ENCODE results near the gene MT3. TPM values are rescaled to one million over a fixed set of nuclear protein-coding genes. Genes with fewer than 3 reads are reported as not detected.

Gene MT3
- total RNA-seq, 4 donors from 2014 or later: not detected

DNA sequence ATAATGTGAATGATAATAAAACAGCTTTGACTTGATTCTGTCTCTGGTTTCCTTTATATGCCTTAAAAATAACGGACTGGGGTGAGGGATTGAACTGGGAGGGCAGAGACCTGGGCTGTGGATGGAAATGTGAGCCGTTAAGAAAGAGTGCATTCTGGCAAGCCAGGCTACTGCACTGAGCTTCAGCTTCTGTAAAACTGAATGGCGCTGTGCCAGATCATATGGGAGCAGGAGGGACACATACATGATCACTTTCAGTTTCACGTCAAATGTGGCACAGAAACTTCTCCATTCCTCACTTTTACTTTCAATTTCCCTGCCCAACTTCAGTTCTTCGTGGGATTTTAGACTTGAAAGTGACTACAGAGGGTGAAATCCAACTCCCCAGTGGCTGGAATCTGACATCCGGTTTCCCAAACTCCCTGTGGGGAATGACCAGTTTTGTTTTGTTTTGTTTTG is 20.2 kb downstream of the MT3 start:
- H3K27me3 ChIP-seq: no peaks in the 10 kb centered on the region
- H3K9me3 ChIP-seq: no peaks in the 10 kb centered on the region
- DNase-seq: peak; percentile 30
- no peaks in the 10 kb centered on the region for H3K36me3 ChIP-seq
- intact Hi-C loops (cut with DNase I): loop anchor here (10.0 kb wide), 1 partner anchor 85 kb away; no protein-coding TSS in a partner anchor
- TF ChIP-seq, protein P1, sequence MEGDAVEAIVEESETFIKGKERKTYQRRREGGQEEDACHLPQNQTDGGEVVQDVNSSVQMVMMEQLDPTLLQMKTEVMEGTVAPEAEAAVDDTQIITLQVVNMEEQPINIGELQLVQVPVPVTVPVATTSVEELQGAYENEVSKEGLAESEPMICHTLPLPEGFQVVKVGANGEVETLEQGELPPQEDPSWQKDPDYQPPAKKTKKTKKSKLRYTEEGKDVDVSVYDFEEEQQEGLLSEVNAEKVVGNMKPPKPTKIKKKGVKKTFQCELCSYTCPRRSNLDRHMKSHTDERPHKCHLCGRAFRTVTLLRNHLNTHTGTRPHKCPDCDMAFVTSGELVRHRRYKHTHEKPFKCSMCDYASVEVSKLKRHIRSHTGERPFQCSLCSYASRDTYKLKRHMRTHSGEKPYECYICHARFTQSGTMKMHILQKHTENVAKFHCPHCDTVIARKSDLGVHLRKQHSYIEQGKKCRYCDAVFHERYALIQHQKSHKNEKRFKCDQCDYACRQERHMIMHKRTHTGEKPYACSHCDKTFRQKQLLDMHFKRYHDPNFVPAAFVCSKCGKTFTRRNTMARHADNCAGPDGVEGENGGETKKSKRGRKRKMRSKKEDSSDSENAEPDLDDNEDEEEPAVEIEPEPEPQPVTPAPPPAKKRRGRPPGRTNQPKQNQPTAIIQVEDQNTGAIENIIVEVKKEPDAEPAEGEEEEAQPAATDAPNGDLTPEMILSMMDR (IDR thresholded peaks at IDR 0.05): peak in 1 of 6 experiments; percentile 10
- TF ChIP-seq POLR2A (IDR thresholded peaks at IDR 0.05): no peak
- WGBS, 2 donors: 0 to 1% methylated on average over 6 of the region's 6 CpGs
- H3K4me1 ChIP-seq: peaks cover 39 to 69% (median 49%) of the 10 kb centered on the region in 3 donors
- H3K27ac ChIP-seq: peak overlapping the region; percentile 82 to 95 (median 90)
- H3K4me3 ChIP-seq: peak overlapping the region; percentile 39 to 66 (median 62)

DNA sequence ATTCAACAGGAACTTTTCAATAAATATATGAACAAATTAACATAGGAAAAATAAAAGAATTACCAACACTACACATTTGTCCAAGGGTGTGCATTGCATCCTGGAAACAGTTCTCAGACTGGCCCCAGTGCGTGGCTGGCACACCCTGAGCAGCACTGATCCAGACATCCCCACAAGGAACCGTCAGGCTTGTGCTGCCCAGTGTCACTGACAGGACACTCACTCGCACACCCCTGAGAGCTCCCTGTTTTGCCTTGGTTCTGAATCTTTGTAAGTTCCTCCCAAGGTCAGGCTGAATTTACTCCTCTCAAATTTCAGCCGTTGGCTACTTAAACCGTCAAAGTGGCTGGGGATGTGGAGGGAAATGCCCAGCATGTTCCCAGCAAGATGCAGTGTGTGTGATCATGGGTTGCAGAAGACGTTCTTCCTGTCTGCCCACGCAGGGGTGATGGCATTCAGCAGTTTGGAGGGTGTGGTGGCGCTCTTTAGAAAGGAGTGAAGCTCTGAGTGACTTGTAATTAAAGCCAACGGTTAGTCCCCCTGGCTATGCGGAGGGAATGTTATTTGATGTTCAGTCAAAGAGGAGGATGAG is 20.8 kb downstream of the MT3 start:
- peaks cover 39 to 69% (median 49%) of the 10 kb centered on the region in 3 donors for H3K4me1 ChIP-seq
- no peaks in the 10 kb centered on the region for H3K27me3 ChIP-seq
- peak overlapping the region in 3 of 4 donors; percentile 59 to 66 (median 66) for H3K4me3 ChIP-seq
- H3K9me3 ChIP-seq: no peaks in the 10 kb centered on the region
- H3K36me3 ChIP-seq: no peaks in the 10 kb centered on the region
- TF ChIP-seq, protein P1 (IDR thresholded peaks at IDR 0.05): no peak
- peak in 2 of 4 donors; percentile 30 to 44 for TF ChIP-seq POLR2A (IDR thresholded peaks at IDR 0.05)
- H3K27ac ChIP-seq: peak overlapping the region; percentile 82 to 95 (median 90)
- no peak for DNase-seq
- intact Hi-C loops (cut with DNase I): no loop called here
- 4 to 10% methylated on average over 9 to 10 of the region's 10 CpGs for WGBS, 2 donors

DNA sequence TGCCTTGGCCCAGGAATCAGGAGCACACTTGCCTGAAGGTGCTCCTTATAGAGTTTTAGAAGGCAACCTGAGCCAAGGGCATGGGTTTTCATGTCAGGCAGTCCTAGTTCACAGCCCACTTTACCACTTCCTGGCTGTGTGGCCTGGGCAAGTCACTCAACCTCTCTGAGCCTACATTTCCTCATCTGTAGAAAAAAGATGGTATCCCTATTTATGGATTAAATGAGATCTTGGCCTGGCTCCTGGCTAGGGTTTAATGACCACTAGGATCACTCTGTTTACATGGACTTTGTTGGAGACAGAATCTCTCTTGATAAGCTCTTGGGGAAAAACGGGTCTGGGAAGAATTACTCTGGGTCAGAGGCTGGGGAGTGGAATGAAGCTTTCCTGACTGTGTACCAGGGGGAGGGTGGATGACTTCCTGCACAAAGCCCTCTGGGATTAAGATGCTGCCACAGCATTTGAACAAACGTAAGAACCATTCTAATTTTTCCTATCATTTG is 21.3 kb downstream of the MT3 start:
- no peaks in the 10 kb centered on the region for H3K9me3 ChIP-seq
- no peaks in the 10 kb centered on the region for H3K36me3 ChIP-seq
- DNase-seq: no peak
- 41 to 43% methylated on average over 2 of the region's 2 CpGs for WGBS, 2 donors
- TF ChIP-seq, protein P1 (IDR thresholded peaks at IDR 0.05): no peak
- TF ChIP-seq POLR2A (IDR thresholded peaks at IDR 0.05): no peak
- peaks cover 35 to 65% (median 46%) of the 10 kb centered on the region in 3 donors for H3K4me1 ChIP-seq
- H3K27me3 ChIP-seq: no peaks in the 10 kb centered on the region
- peak overlapping the region in 3 of 4 donors; percentile 59 to 66 (median 66) for H3K4me3 ChIP-seq
- H3K27ac ChIP-seq: peak overlapping the region; percentile 82 to 95 (median 90)
- intact Hi-C loops (cut with DNase I): no loop called here

DNA sequence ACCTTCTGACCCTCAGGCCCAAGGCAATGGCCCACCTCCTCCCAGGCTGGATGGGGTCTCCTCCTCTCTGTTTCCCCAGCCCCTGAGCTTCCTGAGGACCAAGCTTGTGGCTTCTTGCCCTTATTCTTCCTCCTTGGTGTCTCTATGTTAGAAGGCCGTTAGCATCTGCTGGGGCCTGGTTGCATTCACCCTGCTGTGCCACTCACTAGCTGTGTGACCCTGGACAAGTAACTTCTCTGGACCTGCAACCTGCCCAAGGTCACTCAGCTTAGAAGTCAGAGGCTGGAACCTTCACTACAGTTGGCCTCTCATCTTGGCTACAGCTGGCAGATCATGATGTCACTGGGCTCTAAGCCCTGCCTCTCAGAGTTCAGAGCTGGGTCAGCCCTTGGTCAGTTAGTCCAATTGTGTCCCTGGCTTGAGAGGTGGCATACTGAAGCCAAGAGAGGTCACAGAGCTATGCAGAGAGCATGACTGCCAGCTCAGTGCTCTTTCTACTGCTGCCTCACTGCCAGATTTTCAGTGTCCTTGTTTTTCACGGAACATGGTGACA is 22.0 kb downstream of the MT3 start:
- H3K27ac ChIP-seq: peak overlapping the region; percentile 82 to 95 (median 90)
- intact Hi-C loops (cut with DNase I): no loop called here
- no peaks in the 10 kb centered on the region for H3K36me3 ChIP-seq
- 62 to 86% methylated on average over 1 to 2 of the region's 2 CpGs for WGBS, 2 donors
- peaks cover 28 to 58% (median 40%) of the 10 kb centered on the region in 3 donors for H3K4me1 ChIP-seq
- no peak overlapping the region for H3K4me3 ChIP-seq
- TF ChIP-seq, protein P1 (IDR thresholded peaks at IDR 0.05): no peak
- no peak for TF ChIP-seq POLR2A (IDR thresholded peaks at IDR 0.05)
- DNase-seq: no peak
- H3K27me3 ChIP-seq: no peaks in the 10 kb centered on the region
- H3K9me3 ChIP-seq: no peaks in the 10 kb centered on the region

DNA sequence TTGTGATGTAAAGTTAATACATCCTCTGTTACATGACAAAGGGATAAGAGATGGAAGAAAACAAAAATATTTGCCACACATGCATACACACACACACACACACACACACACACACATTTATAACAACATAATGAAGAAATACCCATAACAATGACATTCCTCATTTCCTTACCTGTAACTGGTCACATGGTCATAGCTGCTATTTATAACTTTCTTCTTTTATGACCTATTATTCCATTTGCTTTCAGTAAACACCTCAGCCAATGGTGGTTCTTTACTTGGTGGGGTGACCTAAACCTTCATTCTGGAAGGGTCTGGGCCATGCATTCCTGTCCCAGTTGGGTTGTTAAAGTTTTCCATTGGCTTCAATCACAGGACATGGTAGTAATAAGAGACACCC is 24.4 kb downstream of the MT3 start:
- H3K27ac ChIP-seq: no peak overlapping the region
- TF ChIP-seq, protein P1 (IDR thresholded peaks at IDR 0.05): no peak
- TF ChIP-seq POLR2A (IDR thresholded peaks at IDR 0.05): no peak
- no peak for DNase-seq
- H3K4me3 ChIP-seq: no peak overlapping the region
- no peaks in the 10 kb centered on the region for H3K36me3 ChIP-seq
- peaks cover 0 to 17% (median 0%) of the 10 kb centered on the region in 4 donors for H3K27me3 ChIP-seq
- H3K4me1 ChIP-seq: peaks cover 22 to 58% (median 30%) of the 10 kb centered on the region in 3 donors
- no peaks in the 10 kb centered on the region for H3K9me3 ChIP-seq
- intact Hi-C loops (cut with DNase I): no loop called here
